ENCODE measurements around the gene LOX. TPM values are rescaled to one million over a fixed set of nuclear protein-coding genes. Genes with fewer than 3 reads are reported as not detected.

LOX gene
- total RNA-seq, result not detected in 2 replicates

DNA sequence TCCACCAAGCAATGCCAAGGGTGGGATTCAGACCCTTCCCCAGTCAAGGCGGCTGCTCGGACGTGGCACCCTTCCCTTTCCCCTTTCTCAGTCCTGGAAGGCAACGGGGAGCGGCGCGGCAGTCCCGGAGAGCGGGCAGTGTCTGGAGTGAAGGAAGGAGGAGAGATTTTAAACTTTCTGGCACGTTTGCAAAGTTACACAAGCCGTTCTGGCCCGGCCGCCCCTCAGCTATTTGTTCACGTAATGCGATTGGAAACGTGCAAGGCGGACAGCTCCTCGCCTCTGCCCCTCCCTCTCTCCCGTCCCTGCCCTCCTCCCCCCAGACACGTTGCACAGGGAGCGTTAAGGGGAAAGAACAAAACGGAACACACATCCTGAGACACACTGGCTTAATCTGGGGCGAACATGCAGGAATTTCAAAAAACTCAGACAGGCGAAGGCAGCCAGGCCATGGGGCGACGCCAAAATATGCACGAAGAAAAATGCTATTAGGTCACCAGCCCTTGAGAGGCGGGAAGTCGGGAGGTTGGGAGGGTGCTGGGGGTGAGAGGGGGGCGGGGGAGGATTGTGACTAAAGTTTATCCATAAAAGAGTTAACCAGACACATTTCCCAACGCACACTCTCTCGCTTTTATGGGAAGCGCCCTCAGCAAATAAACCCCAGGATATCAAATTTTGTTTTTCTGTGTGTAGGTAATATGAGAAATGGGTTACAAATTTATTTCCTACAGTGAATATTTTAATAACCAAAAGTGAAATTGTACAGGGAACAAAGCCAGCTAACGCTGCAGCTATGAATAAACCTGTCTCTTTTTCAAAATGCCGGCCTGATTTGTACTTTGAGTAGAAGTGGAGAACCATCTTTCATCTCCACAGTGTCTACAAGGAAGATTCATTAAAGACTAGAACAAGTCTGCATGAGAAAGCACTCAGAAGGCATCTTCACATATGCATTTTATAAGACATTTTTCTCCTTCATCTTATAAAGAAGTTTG lies at the start of gene LOX:
Gene LOX, minus strand, starts transcription at position 144 of the 995 bp plus-strand sequence. CDS start 274 bp downstream, outside the sequence.
- intact Hi-C loops (cut with micrococcal nuclease), result no loop called here
- no peaks in the 10 kb centered on the region for H3K36me3 Mint-ChIP-seq (ENCODE audit: low read depth)
- H3K9me3 Mint-ChIP-seq, result no peaks in the 10 kb centered on the region
- peaks cover 58% of the 10 kb centered on the region for H3K27me3 Mint-ChIP-seq (ENCODE audit: insufficient read depth)
- H3K27ac Mint-ChIP-seq, result no peak within 1 kb of the TSS
- no peak for DNase-seq (ENCODE audit: low spot score)
- peak within 1 kb of the TSS; percentile 80 for H3K4me3 Mint-ChIP-seq
- peaks cover 11% of the 10 kb centered on the region for H3K4me1 Mint-ChIP-seq (ENCODE audit: low read depth)

DNA sequence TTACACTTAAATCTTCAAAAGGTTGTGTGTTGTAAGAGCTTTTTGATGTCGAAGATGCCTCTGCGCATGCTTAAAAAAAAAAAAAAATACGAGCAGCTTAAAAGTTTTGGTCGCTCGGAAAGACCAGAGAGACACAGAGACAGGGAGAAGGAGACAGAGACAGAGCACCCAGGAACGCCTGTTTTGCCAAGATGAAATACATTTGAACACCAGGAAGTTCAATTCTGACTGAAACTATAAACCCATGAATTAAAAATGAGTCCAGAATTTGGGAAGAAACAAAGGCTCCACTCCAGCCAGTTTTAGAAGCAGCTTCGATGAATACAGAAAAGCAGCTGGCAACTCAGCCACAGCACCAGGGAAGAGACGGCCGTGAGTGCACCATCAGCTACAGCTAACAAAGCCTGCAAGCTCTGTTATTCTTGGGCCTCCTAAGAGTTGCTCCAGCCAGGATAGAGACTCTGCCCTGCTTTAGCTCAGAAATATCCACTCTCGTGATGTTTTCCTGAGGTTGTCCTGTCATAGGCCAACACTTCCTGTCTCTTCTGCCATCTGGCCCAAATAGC lies 48.8 kb upstream of the LOX start:
- H3K27me3 Mint-ChIP-seq (ENCODE audit: insufficient read depth), result no peaks in the 10 kb centered on the region

DNA sequence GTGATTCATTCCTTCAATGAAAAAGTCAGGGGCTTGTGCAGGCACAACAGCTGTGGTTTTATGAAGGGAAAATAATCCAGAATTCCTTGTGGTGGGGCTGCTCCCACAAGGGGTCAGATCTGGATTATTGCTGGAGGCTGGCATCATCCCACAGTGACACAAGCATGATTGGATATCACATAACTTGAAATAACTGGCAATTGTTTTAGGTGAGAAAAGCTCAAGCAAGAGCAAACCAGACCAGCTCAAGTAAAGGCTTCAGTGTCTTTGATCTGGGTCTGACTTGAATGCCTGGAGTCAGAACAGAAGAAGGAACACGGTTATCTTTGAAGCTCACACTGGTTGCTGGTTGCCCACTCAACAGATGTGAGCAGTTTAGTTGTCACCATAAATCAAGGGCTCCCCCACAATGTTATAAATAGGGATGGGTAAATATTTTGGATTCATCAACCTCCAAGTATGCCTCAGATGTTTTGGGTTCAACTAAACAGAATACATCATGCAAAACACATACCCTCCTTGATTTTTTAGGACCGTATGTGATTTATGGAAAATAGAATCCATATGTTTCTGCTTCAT lies 48.2 kb upstream of the LOX start:
- H3K4me1 Mint-ChIP-seq (ENCODE audit: low read depth), result no peaks in the 10 kb centered on the region
- DNase-seq (ENCODE audit: low spot score), result no peak
- intact Hi-C loops (cut with micrococcal nuclease), result no loop called here
- H3K9me3 Mint-ChIP-seq, result no peaks in the 10 kb centered on the region
- no peak overlapping the region for H3K27ac Mint-ChIP-seq
- H3K27me3 Mint-ChIP-seq (ENCODE audit: insufficient read depth), result no peaks in the 10 kb centered on the region
- H3K4me3 Mint-ChIP-seq, result no peak overlapping the region
- H3K36me3 Mint-ChIP-seq (ENCODE audit: low read depth), result no peaks in the 10 kb centered on the region

More for the DNA sequence above, 48.8 kb upstream of the LOX start:
- Mint-ChIP-seq H3K36me3 (ENCODE audit: low read depth) (no peaks in the 10 kb centered on the region), H3K4me1 (ENCODE audit: low read depth) (no peaks in the 10 kb centered on the region), H3K27ac (no peak overlapping the region), H3K9me3 (no peaks in the 10 kb centered on the region), H3K4me3 (no peak overlapping the region)
- intact Hi-C loops (cut with micrococcal nuclease), result no loop called here
- no peak for DNase-seq (ENCODE audit: low spot score)

GRCh38 chr5:122124766-122125165 lies 46.7 kb upstream of the LOX start:
- no peaks in the 10 kb centered on the region for H3K4me1 Mint-ChIP-seq (ENCODE audit: low read depth)
- H3K36me3 Mint-ChIP-seq (ENCODE audit: low read depth), result no peaks in the 10 kb centered on the region
- H3K27ac Mint-ChIP-seq, result no peak overlapping the region
- no peak overlapping the region for H3K4me3 Mint-ChIP-seq
- intact Hi-C loops (cut with micrococcal nuclease), result no loop called here
- no peaks in the 10 kb centered on the region for H3K9me3 Mint-ChIP-seq
- no peaks in the 10 kb centered on the region for H3K27me3 Mint-ChIP-seq (ENCODE audit: insufficient read depth)
- no peak for DNase-seq (ENCODE audit: low spot score)

DNA sequence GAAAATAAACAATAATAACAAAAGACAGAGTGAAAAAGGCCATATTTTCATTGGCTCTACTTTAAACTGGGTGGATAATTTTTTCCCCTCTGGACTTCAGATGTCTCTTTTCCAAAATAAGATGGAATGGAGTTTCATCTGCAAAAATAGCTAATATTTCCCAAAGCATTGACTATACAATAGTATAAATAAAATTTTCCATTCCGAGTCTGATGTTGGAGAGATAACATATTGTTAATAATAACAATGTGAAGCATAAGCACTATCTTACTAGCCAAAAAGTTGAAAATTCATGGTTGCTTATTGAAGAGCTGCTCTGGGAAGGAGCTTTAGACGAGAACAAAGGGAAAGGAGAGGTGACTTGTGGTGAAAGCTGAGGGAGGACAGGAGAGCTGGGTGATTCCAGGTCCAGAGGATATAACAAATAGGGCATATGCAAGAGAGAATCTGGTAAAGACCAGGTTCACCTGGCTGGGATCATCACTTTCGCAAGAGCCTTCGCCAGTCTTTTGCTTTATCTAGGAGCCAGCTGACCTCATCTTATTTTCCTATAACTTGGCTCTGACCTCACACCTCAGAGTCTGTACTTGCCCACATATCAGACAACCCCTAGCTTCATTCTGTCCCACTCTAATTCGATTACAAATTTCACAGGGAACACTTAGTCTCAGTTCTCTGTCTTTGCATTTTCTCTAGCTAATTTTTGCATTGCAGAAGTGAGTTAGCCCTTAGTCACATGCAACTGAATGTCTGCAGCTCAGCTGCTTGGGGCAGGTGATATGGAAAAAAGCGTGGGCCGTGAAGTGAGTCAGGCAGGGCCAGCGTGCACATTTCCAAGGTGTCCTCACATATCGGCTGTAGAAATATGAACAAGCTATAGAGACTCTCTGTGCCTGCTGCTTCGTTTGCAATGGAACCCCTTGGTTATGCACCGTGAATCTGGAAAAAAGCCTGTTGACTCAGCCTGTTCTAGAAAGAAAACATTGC lies 43.7 kb upstream of the LOX start:
- Mint-ChIP-seq H3K27ac (no peak overlapping the region), H3K4me1 (ENCODE audit: low read depth) (no peaks in the 10 kb centered on the region), H3K9me3 (no peaks in the 10 kb centered on the region), H3K36me3 (ENCODE audit: low read depth) (no peaks in the 10 kb centered on the region), H3K4me3 (no peak overlapping the region), H3K27me3 (ENCODE audit: insufficient read depth) (no peaks in the 10 kb centered on the region)
- intact Hi-C loops (cut with micrococcal nuclease), result no loop called here
- DNase-seq (ENCODE audit: low spot score), result no peak

DNA sequence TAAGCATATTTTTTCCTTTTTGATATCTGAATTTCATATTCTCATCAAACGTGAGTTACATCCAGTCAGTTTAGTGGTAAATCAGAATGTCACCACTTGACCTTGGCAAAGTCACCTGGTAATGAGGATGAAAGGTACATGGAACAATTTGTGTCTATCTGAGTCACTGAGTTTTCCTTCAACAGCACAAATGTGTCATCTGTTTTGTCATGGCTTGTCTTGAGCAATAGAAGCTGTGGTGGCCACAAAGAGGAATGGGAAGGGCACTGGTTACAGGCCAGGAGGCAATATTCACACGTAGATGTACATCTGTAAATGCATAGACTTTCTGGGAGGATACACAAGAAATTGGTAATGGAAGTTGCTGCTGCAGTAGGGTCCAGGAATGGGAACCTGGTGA lies 42.9 kb upstream of the LOX start:
- intact Hi-C loops (cut with micrococcal nuclease), result no loop called here
- Mint-ChIP-seq H3K4me1 (ENCODE audit: low read depth) (no peaks in the 10 kb centered on the region), H3K36me3 (ENCODE audit: low read depth) (no peaks in the 10 kb centered on the region), H3K27me3 (ENCODE audit: insufficient read depth) (no peaks in the 10 kb centered on the region), H3K4me3 (no peak overlapping the region), H3K9me3 (no peaks in the 10 kb centered on the region), H3K27ac (no peak overlapping the region)
- DNase-seq (ENCODE audit: low spot score), result no peak

DNA sequence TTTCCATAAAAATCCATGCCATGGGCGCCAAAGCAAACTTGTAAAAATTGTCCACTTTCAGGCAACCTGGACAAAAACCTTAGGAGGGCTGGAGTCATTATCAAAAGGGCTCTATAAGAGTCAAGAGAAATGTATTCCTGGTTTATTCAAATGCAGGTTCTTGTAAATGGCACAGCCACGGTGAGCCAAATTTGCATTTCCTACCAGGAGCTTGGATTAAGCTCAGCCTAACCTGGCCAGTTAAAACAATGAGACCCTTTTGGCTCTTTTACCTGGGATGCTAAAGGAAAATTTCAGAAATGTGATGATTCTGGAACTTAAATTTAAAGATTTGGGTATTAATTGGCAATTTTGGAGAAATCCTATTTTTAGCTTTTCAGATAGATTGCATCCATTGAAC lies 42.4 kb upstream of the LOX start:
- no peaks in the 10 kb centered on the region for H3K36me3 Mint-ChIP-seq (ENCODE audit: low read depth)
- intact Hi-C loops (cut with micrococcal nuclease), result no loop called here
- no peak overlapping the region for H3K4me3 Mint-ChIP-seq
- H3K27ac Mint-ChIP-seq, result no peak overlapping the region
- H3K9me3 Mint-ChIP-seq, result no peaks in the 10 kb centered on the region
- no peak for DNase-seq (ENCODE audit: low spot score)
- no peaks in the 10 kb centered on the region for H3K27me3 Mint-ChIP-seq (ENCODE audit: insufficient read depth)
- H3K4me1 Mint-ChIP-seq (ENCODE audit: low read depth), result no peaks in the 10 kb centered on the region

- Mint-ChIP-seq H3K9me3 (no peaks in the 10 kb centered on the region), H3K36me3 (ENCODE audit: low read depth) (no peaks in the 10 kb centered on the region), H3K27me3 (ENCODE audit: insufficient read depth) (peaks cover 2% of the 10 kb centered on the region), H3K4me1 (ENCODE audit: low read depth) (no peaks in the 10 kb centered on the region), H3K4me3 (no peak overlapping the region), H3K27ac (no peak overlapping the region)
- intact Hi-C loops (cut with micrococcal nuclease), result no loop called here
- DNase-seq (ENCODE audit: low spot score), result no peak
Observed at GRCh38 chr5:122119205-122119604, 41.1 kb upstream of the LOX start.

DNA sequence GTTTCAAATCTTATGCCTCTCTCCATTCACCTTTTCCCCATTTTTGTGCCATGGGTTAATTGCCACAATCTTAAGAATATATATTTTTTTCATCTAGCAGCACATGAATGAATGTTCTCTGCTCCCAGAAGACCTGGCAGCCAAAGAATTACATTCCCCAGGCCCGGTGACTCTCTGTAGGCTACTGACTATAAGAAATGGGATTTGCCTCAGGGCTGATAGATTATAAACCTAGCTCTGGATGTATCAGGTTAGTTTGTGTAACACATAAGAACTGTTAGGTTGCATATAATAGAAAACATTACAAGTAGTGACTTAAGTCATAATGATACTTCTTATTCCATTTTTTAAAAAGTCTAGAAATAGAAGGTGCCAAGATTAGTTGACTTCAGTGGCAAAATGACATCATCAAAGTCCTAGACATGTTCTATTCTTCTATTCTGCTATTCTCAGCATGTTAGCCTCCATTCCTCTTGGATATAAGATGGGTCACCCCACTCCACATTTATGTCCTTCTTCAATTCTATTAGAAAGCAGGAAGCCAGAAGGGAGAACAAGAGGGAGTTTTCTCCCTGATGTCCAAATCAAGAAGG lies 40.4 kb upstream of the LOX start:
- Mint-ChIP-seq H3K9me3 (no peaks in the 10 kb centered on the region), H3K4me1 (ENCODE audit: low read depth) (no peaks in the 10 kb centered on the region), H3K27ac (no peak overlapping the region), H3K4me3 (no peak overlapping the region), H3K36me3 (ENCODE audit: low read depth) (no peaks in the 10 kb centered on the region), H3K27me3 (ENCODE audit: insufficient read depth) (peaks cover 2% of the 10 kb centered on the region)
- no peak for DNase-seq (ENCODE audit: low spot score)
- intact Hi-C loops (cut with micrococcal nuclease), result no loop called here

GRCh38 chr5:122114501-122114900 lies 36.4 kb upstream of the LOX start:
- Mint-ChIP-seq H3K4me3 (no peak overlapping the region), H3K27me3 (ENCODE audit: insufficient read depth) (peaks cover 2% of the 10 kb centered on the region), H3K27ac (no peak overlapping the region), H3K9me3 (no peaks in the 10 kb centered on the region), H3K36me3 (ENCODE audit: low read depth) (no peaks in the 10 kb centered on the region), H3K4me1 (ENCODE audit: low read depth) (no peaks in the 10 kb centered on the region)
- no peak for DNase-seq (ENCODE audit: low spot score)
- intact Hi-C loops (cut with micrococcal nuclease), result no loop called here

GRCh38 chr5:122112733-122113558 lies 34.9 kb upstream of the LOX start:
- intact Hi-C loops (cut with micrococcal nuclease), result no loop called here
- H3K36me3 Mint-ChIP-seq (ENCODE audit: low read depth), result no peaks in the 10 kb centered on the region
- H3K9me3 Mint-ChIP-seq, result no peaks in the 10 kb centered on the region

More at GRCh38 chr5:122112733-122113558, 34.9 kb upstream of the LOX start:
- Mint-ChIP-seq H3K27me3 (ENCODE audit: insufficient read depth) (peaks cover 2% of the 10 kb centered on the region), H3K27ac (no peak overlapping the region), H3K4me1 (ENCODE audit: low read depth) (no peaks in the 10 kb centered on the region), H3K4me3 (no peak overlapping the region)
- no peak for DNase-seq (ENCODE audit: low spot score)

All from activated T-helper 1 cell treated with anti-CD3 and anti-CD28 coated beads, Interleukin-12 subunit alpha, Interleukin-12 subunit beta, Interleukin-2, Interleukin-4 antibody, amounts not matched to agents 30 ng/mL and 10 ng/mL and 1 ng/mL, durations not matched to agents 14 hours and 24 hours and 36 hours (primary cell).